Esophagus muscularis mucosa (tissue), 4 donors: ENCODE results near the gene MAPK4.

ENCODE experiments used
- CTCF ChIP-seq, 3 experiments: fragments of 200-600 bp in 2 of 3; fragments of 450-650 bp in 1 of 3; sonication (generic) in 2 of 3; IDR thresholded peaks; one replicate each; pipeline ENCODE4 v1.5.1; 2017 to 2019; ENCODE audit warnings: antibody characterized with exemption in 3 of 3, mild to moderate bottlenecking in 2 of 3, moderate library complexity in 1 of 3
- EP300 ChIP-seq: sonication (generic); formaldehyde crosslinking; IDR thresholded peaks from one replicate; pipeline ENCODE4 v1.6.1; 2017; ENCODE audit warnings: antibody characterized with exemption
- POLR2A ChIP-seq: fragments of 450-650 bp; IDR thresholded peaks from one replicate; pipeline ENCODE4 v1.6.1; 2017; ENCODE audit warnings: antibody characterized with exemption, moderate library complexity, mild to moderate bottlenecking, low read depth
- POLR2AphosphoS5 ChIP-seq, 2 donors: sonication (generic); formaldehyde crosslinking; IDR thresholded peaks; one replicate each; pipeline ENCODE4 v1.6.1; 2017; ENCODE audit warnings: antibody characterized with exemption in 2 of 2

GRCh38 chr18:50628533-50628905 lies 68.6 kb downstream of the MAPK4 start:
- no peak for TF ChIP-seq POLR2A
- no peak for TF ChIP-seq CTCF (IDR thresholded peaks at IDR 0.05)
- no peak for TF ChIP-seq POLR2AphosphoS5 (IDR thresholded peaks at IDR 0.05)
- TF ChIP-seq EP300 = no peak
